Duodenal mucosa (tissue), 2 donors: ENCODE measurements around the gene GRIP1.

ENCODE experiments used
- H3K27ac ChIP-seq: one replicate; pipeline ENCODE4 v1.7.0; 2013; ENCODE audit warnings: low read depth, low read length
- H3K27me3 ChIP-seq, 2 donors: one replicate each; pipeline ENCODE4 v1.7.0; 2013; ENCODE audit warnings: low read length in 2 of 2, control low read depth in 1 of 2; ENCODE audit not compliant: insufficient read depth in 2 of 2, control insufficient read depth in 1 of 2
- H3K36me3 ChIP-seq, 2 donors: one replicate each; pipeline ENCODE4 v1.7.0; 2013; ENCODE audit warnings: low read length in 2 of 2, control low read depth in 1 of 2; ENCODE audit not compliant: insufficient read depth in 2 of 2, control insufficient read depth in 1 of 2
- H3K4me1 ChIP-seq, 2 donors: one replicate each; pipeline ENCODE4 v1.7.0; 2013; ENCODE audit warnings: low read length in 2 of 2, control low read depth in 1 of 2; ENCODE audit not compliant: insufficient read depth in 2 of 2, control insufficient read depth in 1 of 2
- H3K4me3 ChIP-seq, 2 donors: one replicate each; pipeline ENCODE4 v1.7.0; 2013; ENCODE audit warnings: low read length in 2 of 2, low read depth in 1 of 2
- H3K9ac ChIP-seq, 2 donors: one replicate each; pipeline ENCODE4 v1.7.0; 2013; ENCODE audit warnings: low read length in 2 of 2, low read depth in 1 of 2
- H3K9me3 ChIP-seq, 2 donors: one replicate each; pipeline ENCODE4 v1.7.0; 2013; ENCODE audit warnings: low read length in 2 of 2, control low read depth in 1 of 2; ENCODE audit not compliant: control insufficient read depth in 1 of 2

GRIP1 gene

GRCh38 chr12:66409195-66409871 lies 269.5 kb downstream of the GRIP1 start:
- no peak overlapping the region for H3K9ac ChIP-seq
- no peaks in the 10 kb centered on the region for H3K27me3 ChIP-seq
- no peaks in the 10 kb centered on the region for H3K9me3 ChIP-seq
- H3K27ac ChIP-seq, result no peak overlapping the region
- H3K4me1 ChIP-seq, result peaks cover 0 to 4% of the 10 kb centered on the region in 2 donors
- no peak overlapping the region for H3K4me3 ChIP-seq
- H3K36me3 ChIP-seq, result no peaks in the 10 kb centered on the region

- Histone ChIP-seq H3K36me3 (no peaks in the 10 kb centered on the region), H3K9ac (no peak overlapping the region), H3K27me3 (no peaks in the 10 kb centered on the region), H3K4me3 (no peak overlapping the region), H3K9me3 (no peaks in the 10 kb centered on the region), H3K27ac (no peak overlapping the region), H3K4me1 (peaks cover 0 to 4% of the 10 kb centered on the region in 2 donors)
Measured at GRCh38 chr12:66405395-66405794, 273.5 kb downstream of the GRIP1 start.

- Histone ChIP-seq H3K4me1 (peaks cover 0 to 4% of the 10 kb centered on the region in 2 donors), H3K9me3 (no peaks in the 10 kb centered on the region), H3K4me3 (no peak overlapping the region), H3K36me3 (no peaks in the 10 kb centered on the region), H3K27me3 (no peaks in the 10 kb centered on the region), H3K27ac (no peak overlapping the region), H3K9ac (no peak overlapping the region)
Measured at GRCh38 chr12:66403746-66404145, 275.1 kb downstream of the GRIP1 start.

- no peaks in the 10 kb centered on the region for H3K36me3 ChIP-seq
- no peaks in the 10 kb centered on the region for H3K27me3 ChIP-seq
- H3K4me1 ChIP-seq, result no peaks in the 10 kb centered on the region
- no peak overlapping the region for H3K9ac ChIP-seq
- H3K4me3 ChIP-seq, result no peak overlapping the region
- H3K9me3 ChIP-seq, result no peaks in the 10 kb centered on the region
- H3K27ac ChIP-seq, result no peak overlapping the region
Measured at GRCh38 chr12:66399911-66400306, 279.0 kb downstream of the GRIP1 start.

- Histone ChIP-seq H3K4me3 (no peak overlapping the region), H3K9ac (no peak overlapping the region), H3K4me1 (no peaks in the 10 kb centered on the region), H3K36me3 (no peaks in the 10 kb centered on the region), H3K27me3 (no peaks in the 10 kb centered on the region), H3K9me3 (no peaks in the 10 kb centered on the region), H3K27ac (no peak overlapping the region)
Measured at GRCh38 chr12:66398931-66399910, 279.7 kb downstream of the GRIP1 start.

GRCh38 chr12:66397574-66398290 lies 281.1 kb downstream of the GRIP1 start:
- Histone ChIP-seq H3K4me1 (no peaks in the 10 kb centered on the region), H3K27ac (no peak overlapping the region), H3K9me3 (no peaks in the 10 kb centered on the region), H3K36me3 (no peaks in the 10 kb centered on the region), H3K9ac (no peak overlapping the region), H3K4me3 (no peak overlapping the region), H3K27me3 (no peaks in the 10 kb centered on the region)

- no peaks in the 10 kb centered on the region for H3K9me3 ChIP-seq
- H3K27ac ChIP-seq, result no peak overlapping the region
- H3K36me3 ChIP-seq, result no peaks in the 10 kb centered on the region
- no peak overlapping the region for H3K4me3 ChIP-seq
- H3K4me1 ChIP-seq, result no peaks in the 10 kb centered on the region
- H3K9ac ChIP-seq, result no peak overlapping the region
- no peaks in the 10 kb centered on the region for H3K27me3 ChIP-seq
Measured at GRCh38 chr12:66393890-66394289, 285.0 kb downstream of the GRIP1 start.

GRCh38 chr12:66392266-66392915 lies 286.5 kb downstream of the GRIP1 start:
- no peaks in the 10 kb centered on the region for H3K9me3 ChIP-seq
- H3K27ac ChIP-seq, result no peak overlapping the region
- H3K4me3 ChIP-seq, result no peak overlapping the region
- no peaks in the 10 kb centered on the region for H3K36me3 ChIP-seq
- no peaks in the 10 kb centered on the region for H3K27me3 ChIP-seq
- no peak overlapping the region for H3K9ac ChIP-seq
- no peaks in the 10 kb centered on the region for H3K4me1 ChIP-seq

GRCh38 chr12:66388517-66388916 lies 290.4 kb downstream of the GRIP1 start:
- Histone ChIP-seq H3K4me3 (no peak overlapping the region), H3K27me3 (no peaks in the 10 kb centered on the region), H3K4me1 (no peaks in the 10 kb centered on the region), H3K9me3 (no peaks in the 10 kb centered on the region), H3K36me3 (no peaks in the 10 kb centered on the region), H3K27ac (no peak overlapping the region), H3K9ac (no peak overlapping the region)
